D341Med (cell line): ENCODE results near the gene AQP1.

ENCODE experiments used
- DNase-seq: peaks from one replicate; pipeline ENCODE4 v3.0.0; 2012; ENCODE audit warnings: low spot score

AQP1 gene

DNA sequence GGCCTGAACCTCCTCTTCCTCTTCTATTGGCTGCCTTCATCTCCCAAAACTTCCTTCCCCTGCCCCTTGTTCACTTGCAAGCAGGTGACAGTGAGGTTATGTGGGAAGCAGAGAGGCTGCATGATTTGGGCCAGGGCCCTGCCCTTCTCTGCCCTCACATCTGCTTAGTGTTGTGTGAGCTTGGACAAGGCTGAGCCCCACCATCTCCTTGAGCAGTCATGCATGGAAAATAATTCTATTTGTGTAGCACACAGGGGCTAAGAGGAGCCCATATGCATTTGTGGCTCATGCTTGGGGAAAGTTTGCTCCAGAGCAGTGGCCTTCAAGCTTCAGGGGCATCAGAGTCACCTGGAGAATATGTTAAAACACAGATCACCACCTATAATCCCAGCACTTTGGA lies 26.8 kb upstream of the AQP1 start:
- no peak for DNase-seq

DNA sequence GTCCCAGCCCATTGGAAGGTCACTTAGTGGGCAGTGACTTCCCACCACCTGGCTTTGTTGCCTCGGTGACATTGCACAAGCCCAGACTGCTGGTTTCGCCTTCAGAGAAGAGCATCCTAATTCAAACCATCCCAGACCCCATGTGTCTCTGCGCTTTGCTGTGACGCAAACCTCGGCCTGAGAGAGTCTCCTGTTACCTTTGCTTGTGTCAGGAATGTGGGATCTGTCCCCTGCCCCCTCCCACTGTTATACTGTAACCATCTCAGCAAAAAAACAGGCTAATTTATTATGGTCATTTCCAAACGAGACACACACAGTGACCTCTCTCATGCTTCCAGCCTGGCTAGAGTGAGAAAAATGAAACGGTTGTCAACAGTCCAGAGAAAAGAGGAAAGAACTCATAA lies 25.0 kb upstream of the AQP1 start:
- DNase-seq, result no peak

DNA sequence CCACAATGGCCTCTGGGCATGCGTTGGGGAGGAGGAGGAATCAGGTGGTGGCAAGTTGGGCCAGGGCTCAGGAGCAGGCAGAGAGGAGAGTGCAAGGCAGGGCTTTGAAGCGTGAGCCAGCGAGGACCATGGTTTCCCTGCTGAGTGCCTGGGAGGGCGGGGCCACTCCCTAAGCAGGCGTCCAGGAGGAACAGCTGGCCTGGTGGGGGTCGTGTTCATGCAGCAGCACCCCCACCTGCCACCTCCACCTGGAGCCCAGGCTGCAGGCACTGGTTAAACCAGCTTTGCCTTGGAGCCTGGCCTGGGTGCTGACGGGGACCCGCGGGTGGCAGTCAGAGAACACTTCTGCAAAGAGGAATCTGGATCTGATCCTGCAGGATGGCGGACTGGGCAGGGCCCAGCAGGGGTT lies 24.2 kb upstream of the AQP1 start:
- no peak for DNase-seq

DNA sequence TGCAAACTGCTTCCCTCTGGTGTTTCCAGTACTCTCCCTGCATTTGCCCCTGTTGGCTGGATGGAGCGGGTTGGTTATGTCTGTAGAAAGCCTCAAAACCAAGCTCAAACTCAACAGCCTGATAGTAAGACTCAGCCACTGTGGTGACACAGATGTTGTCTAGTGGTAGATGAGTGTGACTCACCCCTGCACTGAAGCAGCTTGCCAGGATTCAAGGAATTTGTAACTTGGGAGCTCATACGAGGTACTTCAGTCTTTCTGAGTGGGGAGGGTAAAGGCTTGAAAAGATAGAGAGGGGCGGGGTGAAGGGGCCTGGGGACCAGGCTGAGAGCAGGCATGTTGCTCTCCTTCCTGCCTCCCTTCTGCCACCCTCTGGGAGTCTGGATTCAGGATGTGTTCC lies 22.9 kb upstream of the AQP1 start:
- DNase-seq, result no peak

DNA sequence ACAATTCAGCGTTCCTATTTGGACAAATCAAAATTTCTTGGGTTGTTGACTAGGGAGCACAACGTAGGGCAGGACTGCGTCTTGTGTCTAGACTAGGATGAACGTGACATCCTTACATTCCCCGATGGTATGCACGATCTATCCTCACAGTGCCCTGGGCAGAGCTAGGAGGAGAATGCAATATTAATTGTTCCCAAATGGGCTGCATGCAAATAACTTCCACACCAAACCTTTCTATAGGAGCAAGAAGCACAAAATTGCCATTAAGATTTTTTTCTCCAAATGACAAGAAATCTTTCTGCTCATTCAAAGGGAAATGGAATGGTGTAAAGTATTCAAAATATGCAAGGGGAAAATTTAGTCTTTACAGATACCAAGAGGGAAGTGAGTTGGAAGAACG lies 21.4 kb upstream of the AQP1 start:
- no peak for DNase-seq

DNA sequence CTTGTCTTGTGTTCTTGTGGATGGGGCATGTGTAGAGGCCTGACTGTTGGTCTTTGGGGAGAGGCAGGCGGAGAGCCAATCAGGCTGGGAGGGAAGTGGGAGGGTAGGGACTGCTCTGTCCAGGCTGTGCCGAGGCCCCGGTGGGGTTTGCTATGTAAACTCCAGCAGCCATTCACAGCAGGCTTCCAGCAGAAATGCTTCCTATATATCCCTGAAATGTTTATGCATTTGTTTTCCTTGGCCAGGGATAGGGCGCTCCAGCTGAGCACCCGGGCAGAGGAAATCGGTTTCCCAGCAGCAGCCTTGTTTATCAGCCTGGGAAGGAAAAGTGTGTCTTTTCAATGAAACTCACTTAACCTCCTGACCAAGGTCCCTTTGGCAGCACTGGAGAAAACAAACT lies 18.3 kb upstream of the AQP1 start:
- DNase-seq, result no peak

- no peak for DNase-seq
Measured at GRCh38 chr7:30894009-30894408, 17.6 kb upstream of the AQP1 start.

DNA sequence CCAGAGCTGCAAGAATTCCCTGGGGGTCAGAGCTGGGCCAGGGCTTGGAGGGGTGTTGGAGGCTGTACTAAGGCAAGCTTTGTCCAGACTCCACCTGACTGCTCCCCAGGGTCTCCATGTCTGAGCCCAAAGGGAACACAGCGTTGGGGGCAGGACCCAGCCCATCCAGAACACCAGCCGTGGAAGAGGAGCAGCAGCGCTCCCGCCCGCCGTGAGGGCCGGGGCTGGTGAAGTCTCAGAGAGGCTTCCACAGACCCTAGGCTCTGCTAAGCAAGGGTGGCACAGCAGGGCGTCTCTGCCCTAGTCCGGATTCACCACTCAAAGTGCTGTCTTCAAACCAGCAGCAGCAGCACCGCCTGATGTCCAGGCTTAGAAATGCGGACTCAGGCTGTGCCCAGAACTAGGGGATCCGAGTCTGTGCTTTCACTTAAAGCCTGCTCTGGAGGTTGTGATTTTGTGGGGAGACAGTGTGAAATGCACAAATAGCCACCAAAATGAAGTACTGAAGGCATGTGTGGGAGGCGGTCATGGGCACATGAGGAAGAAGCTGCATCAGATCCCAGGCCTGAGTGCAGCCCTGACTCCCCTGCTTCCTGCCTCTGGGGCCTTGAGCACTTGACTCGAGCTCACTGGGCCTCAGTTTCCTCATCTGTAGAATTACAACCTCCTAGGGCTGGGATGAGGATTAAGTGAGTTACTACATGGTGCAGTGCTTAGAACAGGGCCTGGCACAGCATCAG lies 16.6 kb upstream of the AQP1 start:
- no peak for DNase-seq

- DNase-seq, result no peak
Measured at GRCh38 chr7:30896036-30896435, 15.6 kb upstream of the AQP1 start.

GRCh38 chr7:30896783-30897637 lies 14.6 kb upstream of the AQP1 start:
- no peak for DNase-seq

DNA sequence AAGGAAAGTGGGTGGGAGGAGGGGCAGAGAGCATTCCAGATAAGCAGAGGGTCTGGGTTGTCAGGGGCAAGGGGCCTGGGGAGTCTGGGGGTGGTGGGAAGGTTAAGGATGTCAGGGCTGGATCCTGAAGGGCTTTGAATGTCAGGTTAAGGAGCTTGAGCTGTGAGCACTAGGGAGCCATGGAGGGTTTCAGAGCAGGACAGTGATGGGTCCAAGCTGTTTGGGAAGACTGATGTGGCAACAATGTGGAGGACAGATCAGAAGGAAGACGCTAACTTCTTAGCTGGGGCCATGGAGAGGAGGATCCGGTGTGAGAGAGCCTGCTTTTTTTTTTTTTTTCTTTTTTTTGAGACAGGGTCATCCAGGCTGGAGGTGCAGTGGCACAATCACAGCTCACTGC lies 13.9 kb upstream of the AQP1 start:
- DNase-seq, result no peak

DNA sequence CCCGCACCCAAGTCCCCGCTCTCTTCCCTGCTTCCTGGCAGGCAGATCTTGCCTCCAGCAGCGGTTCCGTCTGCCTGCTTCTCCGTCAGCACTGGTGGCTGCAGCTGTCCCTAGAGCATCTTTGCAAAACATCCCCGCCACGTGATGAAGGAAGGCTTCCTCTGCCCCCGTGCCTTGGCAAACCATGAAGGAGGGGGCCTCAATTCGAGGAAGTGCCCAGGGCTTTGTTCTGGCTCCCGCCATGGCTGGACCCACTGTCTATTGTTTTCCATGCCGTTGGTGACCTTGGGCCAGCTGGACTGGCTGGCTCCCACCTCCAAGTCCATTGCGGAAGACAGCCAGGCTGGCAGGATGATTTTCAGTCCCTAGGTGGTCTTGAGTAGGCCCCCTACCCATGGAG lies 13.2 kb upstream of the AQP1 start:
- DNase-seq, result no peak

GRCh38 chr7:30899066-30899465 lies 12.6 kb upstream of the AQP1 start:
- DNase-seq, result no peak

DNA sequence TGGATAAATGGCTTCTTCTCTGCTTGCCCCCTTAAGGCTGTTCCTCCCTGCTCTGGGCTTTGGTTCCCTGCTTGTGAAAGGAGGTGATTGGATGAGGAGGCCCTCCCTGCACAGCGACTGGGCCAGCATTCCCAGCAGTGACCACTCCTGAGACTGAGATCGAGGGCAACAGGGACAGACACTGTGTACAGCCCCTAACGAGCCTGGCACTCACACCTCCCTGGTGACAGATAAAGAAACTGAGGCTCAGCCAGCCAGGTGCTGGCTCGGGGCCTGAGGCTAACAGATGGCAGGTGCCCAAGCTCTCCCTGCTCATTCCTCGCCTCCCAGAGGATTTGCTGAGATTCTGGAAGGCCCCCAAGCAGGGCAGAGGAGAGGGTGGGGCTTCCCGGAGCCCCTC lies 12.0 kb upstream of the AQP1 start:
- no peak for DNase-seq

GRCh38 chr7:30900053-30900452 lies 11.6 kb upstream of the AQP1 start:
- DNase-seq, result no peak

GRCh38 chr7:30900803-30901362 lies 10.8 kb upstream of the AQP1 start:
- DNase-seq, result no peak

GRCh38 chr7:30901856-30902255 lies 9.8 kb upstream of the AQP1 start:
- no peak for DNase-seq

DNA sequence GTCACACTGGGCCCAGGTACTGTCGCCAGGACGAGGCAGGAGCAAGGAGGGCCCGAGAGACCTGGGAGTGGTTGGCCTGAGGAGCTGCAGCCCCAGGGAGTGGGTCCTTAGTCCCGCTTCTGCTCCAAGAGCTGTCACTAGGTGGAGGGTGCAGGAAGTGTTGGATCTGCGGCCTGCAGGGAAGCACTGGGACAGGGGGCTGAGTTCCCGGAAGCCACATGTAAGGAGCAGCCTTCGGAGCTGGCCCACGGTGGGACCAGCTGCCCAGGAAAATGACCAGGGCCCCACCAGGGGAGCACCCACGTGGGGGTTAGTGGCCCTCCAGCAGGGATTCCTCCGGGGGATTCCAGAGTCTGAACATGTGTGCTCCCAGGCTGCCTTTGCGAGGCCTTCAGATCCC lies 9.2 kb upstream of the AQP1 start:
- DNase-seq, result no peak

DNA sequence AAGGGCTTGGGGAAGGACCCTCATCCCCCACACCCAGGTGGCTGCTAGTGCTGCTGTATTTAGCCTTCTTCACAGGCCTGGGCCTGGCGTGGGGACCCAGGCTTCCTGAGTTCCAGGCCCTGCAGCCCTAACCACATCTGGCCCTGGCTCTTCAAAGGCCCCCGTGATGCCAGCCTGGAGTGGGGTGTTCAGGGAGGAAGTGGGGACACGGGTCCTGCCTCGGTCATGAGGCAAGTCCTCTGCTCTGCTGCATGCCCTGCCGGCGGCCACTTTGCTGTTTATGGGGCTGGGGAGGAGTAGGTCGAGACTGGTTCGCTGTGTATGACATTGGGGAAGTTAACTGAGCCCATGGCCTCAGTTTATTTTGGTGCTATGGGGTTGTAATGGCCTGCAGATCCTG lies 8.5 kb upstream of the AQP1 start:
- DNase-seq, result no peak

- DNase-seq, result no peak
Measured at GRCh38 chr7:30904561-30904960, 7.1 kb upstream of the AQP1 start.

GRCh38 chr7:30905078-30906012 lies 6.3 kb upstream of the AQP1 start:
- no peak for DNase-seq

- no peak for DNase-seq
Measured at GRCh38 chr7:30906014-30906413, 5.6 kb upstream of the AQP1 start.
